ENCODE results near the gene TESK2.

TESK2 gene

DNA sequence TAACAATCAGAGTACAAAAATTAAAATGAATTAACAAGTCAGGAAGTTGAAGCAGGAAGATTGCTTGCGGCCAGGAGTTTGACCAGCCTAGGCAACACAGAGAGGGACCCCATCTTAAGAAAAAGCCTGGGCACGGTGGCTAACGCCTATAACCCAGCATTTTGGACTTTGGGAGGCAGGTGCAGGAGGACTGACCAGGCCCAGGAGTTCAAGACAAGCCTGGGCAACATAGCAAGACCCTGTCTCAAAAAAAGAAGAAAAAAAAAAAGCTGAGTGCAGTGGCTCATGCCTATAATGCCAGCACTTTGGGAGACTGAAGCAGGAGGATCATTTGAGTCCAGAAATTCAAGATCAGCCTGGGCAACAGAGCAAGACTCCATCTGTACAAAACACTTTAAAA is 38.5 kb downstream of the TESK2 start:
- no peaks in the 10 kb centered on the region for H4K20me1 ChIP-seq (ENCODE audit: insufficient read depth, low read length, poor library complexity, severe bottlenecking)
- TF ChIP-seq, protein P1, sequence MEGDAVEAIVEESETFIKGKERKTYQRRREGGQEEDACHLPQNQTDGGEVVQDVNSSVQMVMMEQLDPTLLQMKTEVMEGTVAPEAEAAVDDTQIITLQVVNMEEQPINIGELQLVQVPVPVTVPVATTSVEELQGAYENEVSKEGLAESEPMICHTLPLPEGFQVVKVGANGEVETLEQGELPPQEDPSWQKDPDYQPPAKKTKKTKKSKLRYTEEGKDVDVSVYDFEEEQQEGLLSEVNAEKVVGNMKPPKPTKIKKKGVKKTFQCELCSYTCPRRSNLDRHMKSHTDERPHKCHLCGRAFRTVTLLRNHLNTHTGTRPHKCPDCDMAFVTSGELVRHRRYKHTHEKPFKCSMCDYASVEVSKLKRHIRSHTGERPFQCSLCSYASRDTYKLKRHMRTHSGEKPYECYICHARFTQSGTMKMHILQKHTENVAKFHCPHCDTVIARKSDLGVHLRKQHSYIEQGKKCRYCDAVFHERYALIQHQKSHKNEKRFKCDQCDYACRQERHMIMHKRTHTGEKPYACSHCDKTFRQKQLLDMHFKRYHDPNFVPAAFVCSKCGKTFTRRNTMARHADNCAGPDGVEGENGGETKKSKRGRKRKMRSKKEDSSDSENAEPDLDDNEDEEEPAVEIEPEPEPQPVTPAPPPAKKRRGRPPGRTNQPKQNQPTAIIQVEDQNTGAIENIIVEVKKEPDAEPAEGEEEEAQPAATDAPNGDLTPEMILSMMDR (conservative IDR thresholded peaks at IDR 0.05; ENCODE audit: low read length), result no peak
- TF ChIP-seq EZH2phosphoT487 (IDR thresholded peaks at IDR 0.05; ENCODE audit: borderline replicate concordance), result no peak
- H3K9ac ChIP-seq (ENCODE audit: low read depth, low read length, poor library complexity, severe bottlenecking), result no peak overlapping the region

DNA sequence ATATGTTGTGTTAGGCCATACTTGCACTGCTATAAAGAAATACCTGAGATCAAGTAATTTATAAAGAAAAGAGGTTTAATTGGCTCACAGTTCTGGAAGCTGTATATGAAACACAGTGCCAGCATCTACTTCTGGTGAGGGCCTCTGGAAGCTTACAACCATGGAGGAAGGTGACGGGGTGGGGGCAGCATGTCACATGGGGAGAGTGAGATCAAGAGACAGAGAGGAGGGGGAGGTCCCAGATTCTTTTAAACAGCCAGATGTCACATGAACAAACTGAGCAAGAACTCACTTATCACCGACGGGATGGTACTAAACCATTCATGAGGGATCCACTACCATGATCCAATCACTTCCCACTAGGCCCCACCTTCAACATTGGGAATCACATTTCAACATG is 42.6 kb downstream of the TESK2 start:
- TF ChIP-seq, protein P1 (conservative IDR thresholded peaks at IDR 0.05; ENCODE audit: low read length), result no peak
- TF ChIP-seq EZH2phosphoT487 (IDR thresholded peaks at IDR 0.05; ENCODE audit: borderline replicate concordance), result no peak
- Histone ChIP-seq H3K79me2 (ENCODE audit: insufficient read depth, low read length) (no peaks in the 10 kb centered on the region), H4K20me1 (ENCODE audit: insufficient read depth, low read length, poor library complexity, severe bottlenecking) (no peaks in the 10 kb centered on the region), H3K4me3 (ENCODE audit: low read length, poor library complexity, severe bottlenecking) (no peak overlapping the region), H3K9me3 (ENCODE audit: insufficient read depth, low read depth, low read length) (no peaks in the 10 kb centered on the region; the same call in 1 of the 2 replicates), H3K27me3 (ENCODE audit: insufficient read depth, low read length, poor library complexity, severe bottlenecking) (no peaks in the 10 kb centered on the region), H3K4me1 (ENCODE audit: insufficient read depth, low read length, poor library complexity, severe bottlenecking) (no peaks in the 10 kb centered on the region), H2AFZ (ENCODE audit: low read length) (no peak overlapping the region), H3F3A (ENCODE audit: low read depth) (no peaks in the 10 kb centered on the region), H3K36me3 (ENCODE audit: insufficient read depth, low read length) (no peaks in the 10 kb centered on the region), H3K9ac (ENCODE audit: low read depth, low read length, poor library complexity, severe bottlenecking) (no peak overlapping the region), H3K9me2 (replicated peaks; ENCODE audit: low read depth, low read length) (no peaks in the 10 kb centered on the region), H3K4me2 (ENCODE audit: low read depth, low read length, poor library complexity, severe bottlenecking) (no peak overlapping the region)

More for the DNA sequence above, 38.5 kb downstream of the TESK2 start:
- Histone ChIP-seq H3K27me3 (ENCODE audit: insufficient read depth, low read length, poor library complexity, severe bottlenecking) (no peaks in the 10 kb centered on the region), H3K79me2 (ENCODE audit: insufficient read depth, low read length) (no peaks in the 10 kb centered on the region), H3K4me1 (ENCODE audit: insufficient read depth, low read length, poor library complexity, severe bottlenecking) (no peaks in the 10 kb centered on the region), H2AFZ (ENCODE audit: low read length) (no peak overlapping the region), H3K4me2 (ENCODE audit: low read depth, low read length, poor library complexity, severe bottlenecking) (no peak overlapping the region), H3K36me3 (ENCODE audit: insufficient read depth, low read length) (no peaks in the 10 kb centered on the region), H3F3A (ENCODE audit: low read depth) (no peaks in the 10 kb centered on the region), H3K9me2 (replicated peaks; ENCODE audit: low read depth, low read length) (no peaks in the 10 kb centered on the region), H3K4me3 (ENCODE audit: low read length, poor library complexity, severe bottlenecking) (no peak overlapping the region), H3K9me3 (ENCODE audit: insufficient read depth, low read depth, low read length) (no peaks in the 10 kb centered on the region)

DNA sequence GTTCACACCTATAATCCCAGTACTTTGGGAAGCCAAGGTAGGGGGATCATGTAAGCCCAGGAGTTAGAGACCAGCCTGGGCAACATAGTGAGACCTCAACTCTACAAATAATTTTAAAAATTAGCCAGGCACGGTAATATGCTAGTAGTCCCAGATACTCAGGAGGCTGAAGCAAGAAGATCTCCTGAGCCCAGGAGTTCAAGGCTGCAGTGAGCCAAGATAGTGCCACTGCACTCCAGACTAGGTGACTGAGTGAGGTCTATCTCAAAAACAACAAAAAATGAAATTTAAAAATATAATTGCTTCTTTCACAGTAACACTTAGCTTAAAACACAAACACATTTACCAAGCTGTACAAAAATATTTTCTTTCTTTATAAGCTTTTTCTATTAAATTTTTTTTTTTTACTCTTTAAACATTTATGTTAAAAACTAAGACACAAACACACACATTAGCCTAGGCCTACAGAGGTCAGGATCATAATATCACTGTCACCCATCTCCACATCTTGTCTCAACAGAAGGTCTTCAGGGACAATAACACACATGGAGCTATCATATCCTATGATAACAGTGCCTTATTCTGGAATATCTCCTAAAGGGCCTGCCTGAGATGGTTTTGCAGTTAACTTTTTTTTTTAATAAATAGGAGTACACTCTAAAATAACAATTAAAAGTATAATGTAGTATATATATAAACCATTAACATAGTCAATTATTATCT is 43.9 kb downstream of the TESK2 start:
- Histone ChIP-seq H3K9ac (ENCODE audit: low read depth, low read length, poor library complexity, severe bottlenecking) (no peak overlapping the region), H3K36me3 (ENCODE audit: insufficient read depth, low read length) (no peaks in the 10 kb centered on the region), H3K9me3 (ENCODE audit: insufficient read depth, low read depth, low read length) (no peaks in the 10 kb centered on the region; the same call in 1 of the 2 replicates), H3K4me2 (ENCODE audit: low read depth, low read length, poor library complexity, severe bottlenecking) (no peak overlapping the region), H3K27me3 (ENCODE audit: insufficient read depth, low read length, poor library complexity, severe bottlenecking) (no peaks in the 10 kb centered on the region), H4K20me1 (ENCODE audit: insufficient read depth, low read length, poor library complexity, severe bottlenecking) (no peaks in the 10 kb centered on the region), H3K4me1 (ENCODE audit: insufficient read depth, low read length, poor library complexity, severe bottlenecking) (no peaks in the 10 kb centered on the region), H3K9me2 (replicated peaks; ENCODE audit: low read depth, low read length) (no peaks in the 10 kb centered on the region), H3K79me2 (ENCODE audit: insufficient read depth, low read length) (no peaks in the 10 kb centered on the region), H3F3A (ENCODE audit: low read depth) (no peaks in the 10 kb centered on the region), H3K4me3 (ENCODE audit: low read length, poor library complexity, severe bottlenecking) (no peak overlapping the region), H2AFZ (ENCODE audit: low read length) (no peak overlapping the region)
- TF ChIP-seq, protein P1 (conservative IDR thresholded peaks at IDR 0.05; ENCODE audit: low read length), result no peak
- no peak for TF ChIP-seq EZH2phosphoT487 (IDR thresholded peaks at IDR 0.05; ENCODE audit: borderline replicate concordance)
